GM21447 (cell line): ENCODE results near the gene PPP1R37.

Source experiments
- ATAC-seq: cut with Tn5 transposase; IDR thresholded peaks from one replicate; pipeline ENCODE4 v1.9.1; 2021; ENCODE audit not compliant: unreplicated experiment

Gene PPP1R37

DNA sequence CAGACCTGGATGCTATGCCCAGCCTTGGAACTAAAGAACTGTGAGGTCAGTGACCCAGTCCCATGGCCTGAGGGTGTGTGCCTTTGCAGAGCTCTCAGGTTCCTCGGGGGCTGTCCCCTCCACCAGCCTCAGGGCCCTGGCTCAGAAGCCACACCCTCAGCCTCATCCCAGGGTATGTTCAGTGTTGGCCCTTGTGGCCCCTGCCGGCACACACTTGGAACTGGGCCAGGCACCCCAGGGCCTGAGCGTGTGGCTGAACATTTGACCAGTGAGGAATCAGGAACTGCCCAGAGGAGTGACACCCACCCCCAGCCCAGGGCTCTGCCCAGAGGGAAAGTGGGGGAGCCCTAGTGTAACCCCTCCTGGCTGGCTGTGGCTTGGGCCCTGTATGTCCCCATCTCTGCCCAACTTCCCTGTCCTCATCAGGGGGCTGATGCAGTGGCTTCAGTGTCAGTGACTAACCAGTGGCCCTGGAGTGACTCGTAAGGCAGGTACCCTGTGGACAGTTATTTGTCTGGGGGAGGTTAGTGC, 57.8 kb downstream of the PPP1R37 start:
- no peak for ATAC-seq

DNA sequence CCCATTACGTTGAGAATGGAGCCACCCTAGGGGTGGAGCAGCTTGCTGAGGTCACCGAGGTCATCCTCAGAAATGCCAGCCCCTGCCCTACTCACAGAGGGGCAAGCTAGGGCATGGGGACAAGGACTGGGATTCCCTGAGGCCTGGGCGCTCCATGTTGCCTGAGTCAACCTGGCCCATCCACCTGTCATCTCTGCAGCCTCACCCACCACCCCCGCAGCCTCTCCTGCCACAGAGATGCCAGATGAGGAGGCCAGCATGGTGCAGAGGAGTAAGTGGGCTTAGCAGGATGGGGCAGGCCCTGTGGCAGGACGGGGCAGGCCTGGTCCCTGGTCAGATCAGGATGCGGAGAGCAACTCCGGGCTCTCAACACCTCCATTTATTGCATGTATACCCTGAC, 58.3 kb downstream of the PPP1R37 start:
- ATAC-seq, result no peak

DNA sequence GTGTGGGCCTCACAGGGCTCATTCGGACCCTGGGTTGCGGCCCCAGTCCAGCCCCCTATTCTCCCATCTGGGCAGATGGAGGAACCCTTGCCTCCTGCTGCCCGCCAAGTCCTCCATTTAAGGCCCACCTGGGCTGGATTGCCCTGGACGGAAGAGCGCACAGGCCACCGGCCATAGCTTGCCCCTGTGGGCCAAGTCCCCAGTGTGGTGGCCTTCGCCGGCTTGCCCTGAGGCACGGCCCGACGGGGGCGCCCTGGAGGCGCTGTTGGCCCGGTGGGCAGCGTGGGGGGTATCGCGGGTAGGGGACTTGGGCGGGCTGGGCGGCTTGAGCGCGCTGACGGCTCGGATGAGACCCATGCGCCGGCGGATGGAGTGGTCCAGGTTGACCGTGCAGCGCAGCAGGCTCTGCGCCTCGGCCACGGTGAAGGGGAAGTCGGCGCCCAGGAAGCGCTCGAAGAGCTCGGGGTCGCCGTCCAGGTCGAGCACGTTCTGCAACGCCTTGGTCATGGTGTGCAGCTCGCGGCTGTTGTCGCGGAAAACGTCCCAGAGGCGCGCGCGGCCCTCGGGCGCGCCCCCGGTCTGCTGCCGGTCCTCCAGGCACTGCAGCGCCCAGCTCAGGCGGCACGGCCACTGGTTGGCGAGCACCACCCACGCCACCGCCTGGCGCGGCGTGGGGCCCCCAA, 59.0 kb downstream of the PPP1R37 start:
- ATAC-seq, result no peak

DNA sequence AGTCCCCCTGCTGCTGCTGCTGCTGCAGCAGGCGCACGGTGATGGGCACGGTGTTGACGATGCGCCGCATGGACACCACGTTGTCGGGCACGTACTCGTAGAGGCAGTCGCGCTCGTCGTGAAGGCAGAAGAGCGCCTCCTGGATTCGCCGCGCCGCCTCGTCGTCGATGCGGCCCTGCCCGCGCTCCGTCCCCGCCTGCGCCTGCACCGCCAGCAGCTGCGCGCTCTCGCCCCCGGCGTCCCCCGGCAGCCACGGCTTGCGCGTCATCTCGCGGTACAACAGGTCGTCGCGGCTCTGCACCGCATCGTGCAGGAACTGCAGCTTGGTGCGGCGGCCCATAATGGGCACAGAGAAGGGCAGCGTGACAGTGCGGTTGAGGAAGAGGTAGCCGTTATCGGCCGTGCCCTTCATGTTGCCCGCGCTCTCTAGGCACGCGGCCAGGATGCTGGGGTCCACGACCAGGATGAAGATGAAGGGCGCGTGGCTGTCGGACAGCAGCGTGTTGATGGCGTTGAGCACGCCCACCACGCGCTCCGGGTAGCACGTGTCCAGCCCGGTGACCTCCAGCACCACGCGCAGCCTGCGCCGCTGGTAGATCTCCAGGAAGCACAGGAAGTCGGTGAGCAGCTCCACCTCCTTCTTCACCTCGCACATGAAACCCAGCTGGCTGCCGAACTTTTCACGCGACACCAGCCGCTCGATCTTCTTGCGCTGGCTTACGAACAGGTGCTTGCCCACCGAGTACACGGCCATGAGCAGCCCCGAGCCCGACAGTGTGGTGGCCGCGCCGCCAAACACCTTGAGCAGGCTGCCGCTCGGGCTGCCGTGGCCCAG, 59.7 kb downstream of the PPP1R37 start:
- ATAC-seq, result no peak

DNA sequence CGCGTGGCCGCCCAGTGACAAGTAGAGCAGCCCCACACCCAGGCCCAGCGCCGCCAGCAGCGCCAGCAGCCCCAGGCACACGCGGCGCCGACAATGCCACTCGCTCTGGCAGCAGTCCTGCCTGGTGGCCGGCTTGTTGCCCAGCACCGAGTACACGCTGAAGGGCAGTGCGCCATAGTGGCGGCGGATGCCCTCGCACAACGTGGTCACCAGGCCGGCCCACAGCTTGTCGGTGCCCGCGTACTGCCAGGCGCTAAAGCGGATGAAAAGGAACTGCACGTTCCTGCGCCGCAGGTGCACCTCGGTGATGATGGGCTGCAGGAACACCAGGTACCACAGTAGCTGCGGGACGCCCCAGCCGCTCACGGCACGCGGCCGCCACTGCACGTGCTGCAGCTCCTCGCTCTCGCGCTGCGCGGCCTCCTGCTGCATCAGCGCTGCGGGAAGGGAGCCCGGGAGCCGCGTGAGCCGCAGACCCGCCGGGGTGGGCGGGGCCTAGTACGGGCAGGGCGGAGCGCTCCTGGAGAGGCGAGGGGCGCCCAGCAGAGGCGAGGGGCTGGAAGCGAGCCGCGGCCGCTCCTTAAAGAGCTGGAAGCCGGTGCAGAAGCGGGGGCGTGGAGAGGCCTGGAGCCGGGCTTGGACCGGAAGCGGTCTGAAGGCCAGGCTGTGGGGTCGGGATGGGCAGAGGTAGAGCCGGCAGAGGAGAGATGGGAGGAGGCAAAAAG, 60.5 kb downstream of the PPP1R37 start:
- ATAC-seq, result no peak

DNA sequence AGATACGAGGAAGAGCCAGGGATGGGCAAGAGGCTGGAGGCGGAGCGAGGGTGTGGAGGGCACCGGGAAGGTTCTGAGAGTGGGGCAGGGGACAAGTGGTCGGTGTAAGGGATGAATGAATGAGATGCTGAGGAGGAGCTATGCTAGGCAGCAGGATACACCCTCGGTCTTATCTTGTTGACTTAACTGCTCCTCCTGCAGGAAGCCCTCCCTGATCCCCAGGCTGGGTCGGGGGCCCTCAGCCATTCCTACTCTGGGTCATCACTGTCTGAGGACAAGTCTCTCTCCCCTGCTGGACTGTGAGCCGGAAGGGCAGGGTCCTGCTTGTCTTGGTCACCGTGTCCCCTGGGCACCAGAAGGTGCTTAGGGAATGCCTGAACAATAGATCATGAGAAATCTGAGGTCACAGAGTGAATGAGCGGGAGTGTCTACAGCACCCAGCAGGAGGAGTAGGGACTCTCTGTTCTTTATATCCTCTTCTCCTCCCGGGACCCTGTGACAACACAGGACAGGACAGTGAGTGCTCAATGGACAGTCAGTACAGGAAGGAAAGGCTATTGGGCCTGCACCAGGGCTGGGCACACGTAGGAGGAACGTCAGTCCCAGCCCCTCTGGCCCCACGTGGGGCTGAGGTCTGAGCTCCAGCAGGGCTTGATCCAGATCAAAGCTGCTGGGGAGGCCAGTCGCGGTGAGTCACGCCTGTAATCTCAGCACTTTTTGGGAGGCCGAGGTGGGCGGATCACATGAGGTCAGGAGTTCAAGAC, 61.3 kb downstream of the PPP1R37 start:
- ATAC-seq, result no peak

DNA sequence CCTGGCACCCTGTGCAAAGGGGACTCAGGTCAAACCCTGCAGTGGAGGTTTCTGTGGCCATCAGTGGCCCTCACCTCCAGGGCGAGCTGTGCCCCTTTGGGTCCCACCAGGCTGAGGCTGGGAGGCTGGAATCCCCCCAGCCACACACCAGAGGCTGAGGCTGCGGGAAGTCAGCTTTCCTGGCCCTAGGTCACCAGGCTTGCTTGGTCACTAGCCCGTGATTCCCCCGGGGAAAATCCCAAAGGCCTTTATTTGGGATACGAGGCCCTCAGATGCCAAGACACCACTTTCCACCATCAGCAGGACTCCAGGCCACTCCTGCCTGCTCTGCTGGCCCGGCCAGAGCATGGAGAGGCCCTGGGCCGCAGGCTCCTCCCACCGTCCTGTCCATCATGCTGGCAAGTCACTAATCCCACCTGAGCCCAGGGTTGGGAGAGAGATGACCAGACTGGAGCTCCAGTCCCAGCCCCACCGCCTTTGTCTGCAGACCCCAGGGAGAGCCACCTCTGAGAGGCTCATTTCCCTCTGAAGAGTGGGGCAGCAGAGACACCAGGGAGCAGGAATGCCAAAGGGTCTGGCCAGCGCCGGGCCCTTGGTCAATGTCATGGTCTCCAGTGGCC, 63.1 kb downstream of the PPP1R37 start:
- ATAC-seq, result no peak

DNA sequence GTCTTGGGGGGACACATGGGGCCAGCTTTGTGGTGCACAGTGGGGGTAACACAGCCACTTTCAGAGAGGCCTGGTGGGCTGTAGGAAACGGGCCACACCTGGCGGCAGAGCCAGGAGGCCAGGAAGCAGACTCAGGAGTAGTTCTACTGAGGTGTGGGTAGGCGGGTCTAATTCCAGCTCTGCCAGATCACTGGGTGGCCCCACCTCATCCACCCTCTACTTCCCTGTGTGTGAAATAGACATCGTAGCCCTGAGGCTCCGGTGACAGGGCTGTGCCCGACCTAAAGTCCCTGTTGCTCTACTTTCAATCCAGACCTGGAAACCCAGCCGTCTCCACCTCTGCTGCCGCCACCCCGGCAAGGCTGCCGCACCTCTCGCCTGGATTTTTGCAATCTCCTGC, 63.8 kb downstream of the PPP1R37 start:
- no peak for ATAC-seq

DNA sequence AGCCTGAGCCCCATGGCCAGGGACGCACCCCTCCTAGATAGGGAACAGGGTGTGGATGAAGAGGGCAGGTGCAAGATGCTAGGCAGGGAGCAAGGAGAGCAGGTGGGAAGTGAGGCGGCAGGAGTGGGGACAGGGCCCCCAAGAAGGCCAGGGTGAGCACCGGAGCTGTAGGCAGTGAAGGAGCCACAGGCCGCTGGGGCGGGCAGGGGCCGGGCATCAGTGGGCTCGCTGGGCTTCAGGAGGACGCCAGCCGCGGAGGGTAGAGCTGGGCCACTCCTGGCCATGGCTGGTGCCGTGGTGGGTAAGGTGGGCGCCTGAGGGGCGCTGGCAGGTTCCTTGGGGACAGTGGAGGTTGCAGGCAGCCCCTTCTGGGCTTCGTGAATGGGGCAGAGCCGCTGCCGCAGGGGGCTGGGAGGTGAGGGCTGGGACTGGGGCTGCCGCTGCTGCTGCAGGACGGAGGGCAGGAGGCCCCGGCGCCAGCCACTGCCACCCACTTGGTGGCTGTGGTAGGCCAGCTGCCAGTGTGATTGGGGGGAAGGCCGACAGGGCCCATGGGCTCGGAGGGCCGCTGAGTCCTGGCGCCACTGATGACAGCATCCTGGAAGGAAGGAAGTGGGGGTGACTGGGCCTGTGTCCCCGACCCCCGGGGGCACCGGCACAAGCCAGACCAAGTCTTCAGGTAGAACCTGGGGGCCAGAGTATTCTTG, 65.7 kb downstream of the PPP1R37 start:
- no peak for ATAC-seq

DNA sequence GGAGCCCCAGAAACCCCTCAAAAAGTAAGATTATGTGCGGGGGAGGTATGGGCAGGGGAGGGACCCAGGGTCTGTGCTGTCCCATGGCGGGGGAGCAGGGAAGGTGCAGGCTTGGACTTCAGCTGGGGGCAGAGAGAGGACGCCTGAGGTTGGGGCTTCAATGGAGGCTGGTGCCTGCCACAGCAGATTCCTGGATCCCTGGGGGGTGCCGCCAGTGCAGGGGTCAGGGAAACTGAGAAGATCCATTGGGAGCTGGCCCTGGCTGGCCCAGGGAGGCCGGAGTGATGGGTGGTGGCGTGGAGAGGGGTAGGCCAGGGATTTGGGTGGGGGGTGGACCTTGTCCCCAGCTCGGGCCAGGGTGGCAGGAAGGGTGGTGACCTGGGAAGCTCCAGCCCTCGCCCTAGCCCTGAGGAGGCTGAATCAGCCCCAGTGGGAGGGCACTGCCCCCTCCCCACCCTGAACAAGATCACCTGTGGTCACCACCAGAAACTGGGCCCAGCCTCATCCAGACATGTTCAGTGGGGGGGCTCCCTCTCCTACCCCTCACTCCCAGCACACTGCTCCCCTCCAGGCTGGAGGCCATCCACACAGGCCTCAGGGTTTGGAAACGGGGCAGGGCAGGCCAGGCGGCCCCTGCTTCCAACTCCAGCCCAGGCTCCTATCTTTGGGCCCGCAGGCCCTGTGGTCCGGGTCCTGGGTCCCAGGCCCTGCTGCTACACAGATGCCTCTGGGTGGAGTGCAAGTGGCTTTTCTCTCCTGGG, 66.4 kb downstream of the PPP1R37 start:
- ATAC-seq, result no peak

DNA sequence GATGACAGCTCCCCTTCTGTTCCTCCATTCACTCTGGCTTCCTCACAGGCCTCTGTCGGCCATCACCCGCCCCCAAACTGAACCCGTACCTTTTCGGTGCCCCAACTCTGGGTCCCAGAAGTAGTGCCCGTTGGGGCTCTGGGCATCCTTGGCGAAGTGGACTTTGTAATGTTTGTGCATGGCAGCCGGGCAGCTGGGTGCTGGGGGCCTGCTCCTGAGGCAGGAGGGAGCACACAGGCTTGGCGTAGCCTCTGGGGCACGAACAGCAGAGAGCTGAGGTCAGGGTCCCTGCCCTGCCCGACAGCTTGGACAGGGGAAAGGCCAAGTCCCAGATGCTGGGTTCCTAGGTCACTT, 67.0 kb downstream of the PPP1R37 start:
- no peak for ATAC-seq

DNA sequence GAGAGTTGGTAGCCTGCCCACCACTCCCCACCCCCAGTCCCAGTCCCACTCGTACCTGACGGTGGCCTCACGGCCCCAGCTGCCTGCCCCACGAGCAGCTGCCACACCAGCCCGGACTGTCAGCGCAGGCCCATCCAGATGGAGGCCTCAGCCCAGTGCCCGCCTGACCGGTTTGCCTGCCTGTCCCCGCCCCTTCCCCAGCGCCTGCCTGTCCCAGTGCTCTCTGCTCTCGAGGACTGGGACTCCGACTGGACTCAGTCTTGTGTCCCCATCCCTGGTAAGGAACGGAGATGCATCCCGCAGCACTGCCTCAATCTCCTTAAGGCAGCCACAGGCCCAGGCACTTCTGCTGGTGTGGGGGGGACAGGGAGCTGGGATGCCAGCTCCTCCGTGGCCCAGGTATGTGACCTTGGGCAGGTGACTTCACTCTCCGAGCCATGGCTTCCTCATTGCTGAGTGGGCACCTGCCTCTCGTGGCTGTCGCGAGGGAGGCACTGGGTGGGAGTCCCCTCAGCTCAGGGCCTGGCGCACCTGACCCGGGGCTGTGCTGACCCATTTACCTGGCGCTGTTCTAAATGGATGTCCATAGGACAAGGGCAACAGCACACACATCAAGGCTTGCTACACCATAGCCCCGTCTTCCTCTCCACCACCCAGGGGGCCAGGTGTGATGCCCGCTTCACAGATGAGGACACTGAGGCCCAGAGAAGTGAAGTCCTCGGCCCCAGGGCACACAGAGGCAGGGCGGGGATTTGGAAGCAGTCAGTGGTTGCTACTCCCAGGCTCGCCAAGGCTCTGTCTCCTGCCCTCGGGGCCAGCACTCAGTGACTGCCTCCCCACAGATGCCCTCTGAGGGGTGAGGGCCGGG, 68.1 kb downstream of the PPP1R37 start, which contains the start of gene NKPD1:
Gene NKPD1 (minus strand): TSS at position 113 of the 868 bp plus-strand sequence. CDS start 832 bp downstream, outside the sequence.
- no peak for ATAC-seq

DNA sequence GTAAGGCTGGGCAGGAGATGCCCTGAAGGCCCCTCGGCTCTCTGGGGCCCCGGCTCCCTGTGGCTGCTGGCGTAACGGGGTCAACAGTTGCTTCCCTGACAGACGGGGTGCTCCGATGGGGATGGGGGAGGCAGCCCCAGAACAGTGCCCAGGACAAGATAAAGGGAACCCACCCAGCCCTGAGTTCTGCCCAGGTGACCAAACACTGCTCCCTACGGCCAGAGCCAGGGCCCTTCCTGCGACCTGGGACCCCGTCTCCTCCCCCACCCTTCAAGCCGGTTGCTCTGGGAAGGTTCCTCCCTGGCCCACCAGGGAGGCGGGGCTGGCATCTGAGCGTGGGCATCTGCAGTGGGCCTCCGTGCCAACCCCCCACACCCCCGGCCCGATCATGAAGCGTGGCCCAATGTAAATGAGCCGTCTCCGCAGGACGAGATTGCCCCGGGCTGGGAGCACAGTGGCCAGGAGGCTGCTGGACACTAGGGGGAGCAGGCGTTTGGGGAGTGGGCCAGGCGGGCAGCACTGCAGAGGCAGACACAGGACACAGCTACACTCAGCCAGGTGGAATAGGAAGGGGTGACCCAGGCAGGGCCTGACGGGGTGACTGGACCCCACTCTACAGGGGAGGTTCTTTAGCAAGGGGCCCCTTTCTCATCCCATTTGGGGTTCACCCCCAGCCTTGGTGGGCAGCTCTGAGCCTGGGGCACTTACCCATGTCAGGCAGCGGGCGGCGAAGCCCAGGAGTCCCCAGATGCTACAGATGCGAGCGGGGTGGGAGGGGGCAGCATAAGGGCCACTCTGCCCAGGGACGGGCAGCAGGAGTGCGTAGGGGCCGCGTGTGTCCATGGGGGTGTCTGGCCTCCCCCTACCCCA, 69.0 kb downstream of the PPP1R37 start:
- no peak for ATAC-seq

DNA sequence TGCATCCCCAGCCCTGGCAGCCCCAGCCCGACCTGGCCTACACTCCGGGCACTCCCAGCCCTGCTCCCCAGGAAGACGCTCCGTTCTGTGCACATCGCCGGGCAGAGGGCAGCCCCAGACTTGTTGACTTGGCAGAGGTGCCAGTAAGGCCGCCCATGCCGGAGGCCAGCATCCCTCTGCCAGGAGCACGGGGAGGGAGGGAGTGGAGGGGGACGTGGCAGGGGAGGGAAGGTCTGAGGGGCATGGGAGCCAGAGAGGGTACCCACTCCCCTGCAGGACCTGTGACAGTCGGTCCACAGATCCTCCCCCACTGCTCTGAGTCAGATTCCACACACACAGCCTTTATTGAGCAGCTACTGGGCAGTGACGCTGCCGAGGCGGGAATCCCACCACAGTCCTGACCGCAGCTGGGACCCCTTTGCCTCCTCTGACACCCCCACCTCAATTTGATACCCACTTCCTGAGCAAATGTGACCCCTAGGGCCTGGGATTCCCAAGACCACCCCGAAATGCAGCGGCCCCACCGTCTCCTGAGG, 69.7 kb downstream of the PPP1R37 start:
- no peak for ATAC-seq

DNA sequence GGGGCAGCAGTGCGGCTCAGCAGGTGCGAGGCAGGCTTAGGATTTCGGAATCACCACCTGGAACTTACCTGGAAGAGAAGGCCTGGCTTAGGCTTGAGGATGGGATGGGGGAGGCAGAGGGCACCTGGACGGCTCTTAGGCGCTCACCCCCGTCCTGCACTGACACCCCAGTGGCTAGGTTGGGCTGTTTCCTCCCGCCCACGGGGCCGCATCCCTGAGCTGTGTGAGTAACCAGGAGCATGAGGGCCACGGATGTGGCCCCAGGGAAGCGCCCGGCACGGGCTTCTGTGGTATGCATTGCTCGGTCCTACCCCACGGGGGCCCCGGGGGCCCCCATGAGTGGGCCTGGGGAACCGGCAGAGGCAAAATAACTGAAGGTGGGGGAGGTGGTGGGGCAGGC, 70.2 kb downstream of the PPP1R37 start:
- ATAC-seq, result no peak

DNA sequence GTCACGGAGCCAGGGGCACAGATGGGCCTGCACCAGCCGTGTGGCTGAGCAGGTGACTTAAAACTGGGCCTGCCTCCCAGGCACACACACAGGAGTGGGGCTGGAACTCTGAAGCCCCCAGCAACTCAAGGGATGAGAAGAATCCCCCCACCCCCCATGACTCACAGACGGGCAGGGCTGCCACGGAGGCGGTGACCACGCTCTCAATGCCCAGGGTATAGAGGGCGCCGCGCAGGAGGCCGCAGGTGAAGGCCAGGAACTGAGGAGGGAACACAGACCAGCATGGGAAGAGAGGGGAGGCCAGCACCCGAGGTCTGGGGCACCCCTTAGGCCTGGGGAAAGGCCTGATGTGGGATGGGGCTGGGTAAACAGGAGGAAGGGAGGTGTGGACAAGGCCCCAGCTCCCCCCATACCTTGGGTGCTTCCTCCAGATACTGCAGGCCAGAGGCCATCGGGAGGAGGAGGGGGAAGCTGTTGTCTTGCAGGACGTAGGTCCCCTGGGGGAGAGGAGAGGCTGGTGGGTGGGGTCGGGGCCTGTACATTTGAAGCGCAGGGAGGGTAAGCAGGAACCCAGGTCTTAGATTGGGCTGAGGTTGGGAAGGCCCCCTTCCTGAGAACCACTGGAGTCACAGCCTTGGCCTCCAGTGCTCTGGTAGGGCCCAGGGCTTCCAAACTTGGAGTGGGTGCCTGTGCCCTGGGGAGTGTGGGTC, 70.9 kb downstream of the PPP1R37 start:
- ATAC-seq, result peak; percentile 10
